ENCODE measurements around the gene MAP7.

- TF ChIP-seq EP300 (IDR thresholded peaks at IDR 0.05; ENCODE audit: low read length) (no peak), CTCF (IDR thresholded peaks at IDR 0.05 in 2 of 3, conservative IDR thresholded peaks at IDR 0.05 in 1 of 3; ENCODE audit: insufficient read depth in 2 of 3, low read depth in 1 of 3, low read length in 3 of 3) (no peak), ZFP36 (IDR thresholded peaks at IDR 0.05; ENCODE audit: low read depth, low read length, partially characterized antibody) (no peak)
Observed at GRCh38 chr6:136547871-136548270, 2.4 kb downstream of the MAP7 start.
